Activated T-cell treated with anti-CD3 and anti-CD28 coated beads, Interleukin-2, amount 50 U/mL, for 72 hours (primary cell): ENCODE results near the gene TMEM14B. TPM values are rescaled to one million over a fixed set of nuclear protein-coding genes. Genes with fewer than 3 reads are reported as not detected.
"Not testable (repeated sequence)": the region's sequence is repeated elsewhere in the genome, so short reads cannot be mapped to it uniquely, and the experiment has no call there.

Source experiments
- ATAC-seq, 2 donors: fragments of 150-1000 bp; cut with Tn5 transposase; replicated peaks in 1 of 2; 2 replicates each; pipeline ENCODE4 v1.10.0; 2021; ENCODE audit warnings: moderate library complexity in 2 of 2, mild to moderate bottlenecking in 1 of 2
- DNase-seq, 2 donors: peaks; one replicate each; pipeline ENCODE4 v3.0.0; 2021 to 2022; ENCODE audit warnings: mixed read lengths in 1 of 2
- H3K27ac Mint-ChIP-seq: one replicate; pipeline ENCODE4 v1.8.0; 2022; ENCODE audit warnings: mild to moderate bottlenecking, moderate library complexity, mixed read lengths
- H3K27me3 Mint-ChIP-seq: one replicate; pipeline ENCODE4 v1.8.0; 2022; ENCODE audit warnings: low read depth, mixed read lengths
- H3K36me3 Mint-ChIP-seq, 2 donors: one replicate each; pipeline ENCODE4 v1.8.0; 2022; ENCODE audit warnings: mixed read lengths in 2 of 2, mild to moderate bottlenecking in 1 of 2; ENCODE audit not compliant: insufficient read depth in 2 of 2
- H3K4me1 Mint-ChIP-seq: one replicate; pipeline ENCODE4 v1.8.0; 2022; ENCODE audit warnings: low read depth, mixed read lengths
- H3K4me3 Mint-ChIP-seq, 2 donors: one replicate each; pipeline ENCODE4 v1.8.0; 2022; ENCODE audit warnings: mild to moderate bottlenecking in 2 of 2, mixed read lengths in 2 of 2, moderate library complexity in 2 of 2
- H3K9me3 Mint-ChIP-seq, 2 donors: one replicate each; pipeline ENCODE4 v1.8.0; 2022; ENCODE audit warnings: mixed read lengths in 2 of 2
- total RNA-seq, 2 donors: library from RNA; stranded (reverse); gene quantifications; one replicate each; pipeline ENCODE4 v1.2.3, GENCODE V29; 2022

TMEM14B gene
- total RNA-seq, 2 donors from 2014 or later: 77.4 to 78.3 TPM

GRCh38 chr6:10725716-10726115, 21.9 kb upstream of the TMEM14B start:
- peaks cover 44% of the 10 kb centered on the region for H3K4me1 Mint-ChIP-seq
- H3K4me3 Mint-ChIP-seq: no peak overlapping the region
- no peak for DNase-seq
- H3K9me3 Mint-ChIP-seq: no peaks in the 10 kb centered on the region
- H3K27ac Mint-ChIP-seq: no peak overlapping the region
- peaks cover 3 to 17% of the 10 kb centered on the region in 2 donors for H3K36me3 Mint-ChIP-seq
- H3K27me3 Mint-ChIP-seq: no peaks in the 10 kb centered on the region
- ATAC-seq: no peak

GRCh38 chr6:10730254-10730653, 17.4 kb upstream of the TMEM14B start:
- DNase-seq (no peak), ATAC-seq (no peak)
- H3K27ac Mint-ChIP-seq: no peak overlapping the region
- no peaks in the 10 kb centered on the region for H3K27me3 Mint-ChIP-seq
- no peak overlapping the region for H3K4me3 Mint-ChIP-seq
- no peaks in the 10 kb centered on the region for H3K9me3 Mint-ChIP-seq
- H3K4me1 Mint-ChIP-seq: peaks cover 12% of the 10 kb centered on the region
- H3K36me3 Mint-ChIP-seq: peaks cover 3 to 17% of the 10 kb centered on the region in 2 donors

- Mint-ChIP-seq H3K27ac (no peak overlapping the region), H3K4me3 (no peak overlapping the region), H3K36me3 (peaks cover under 1 to 5% of the 10 kb centered on the region in 2 donors), H3K27me3 (no peaks in the 10 kb centered on the region), H3K9me3 (no peaks in the 10 kb centered on the region), H3K4me1 (no peaks in the 10 kb centered on the region)
- no peak for DNase-seq
- ATAC-seq: peak in 1 of 2 donors; percentile 33
Measured at GRCh38 chr6:10733151-10733715, 14.4 kb upstream of the TMEM14B start.

- Mint-ChIP-seq H3K4me1 (no peaks in the 10 kb centered on the region), H3K9me3 (no peaks in the 10 kb centered on the region), H3K27me3 (no peaks in the 10 kb centered on the region), H3K4me3 (no peak overlapping the region), H3K36me3 (peaks cover 0 to 5% of the 10 kb centered on the region in 2 donors), H3K27ac (no peak overlapping the region)
- no peak for ATAC-seq
- DNase-seq: no peak
Measured at GRCh38 chr6:10733863-10734262, 13.7 kb upstream of the TMEM14B start.

GRCh38 chr6:10736731-10737130, 10.9 kb upstream of the TMEM14B start:
- ATAC-seq: no peak
- H3K9me3 Mint-ChIP-seq: no peaks in the 10 kb centered on the region
- H3K4me3 Mint-ChIP-seq: no peak overlapping the region
- no peak for DNase-seq
- no peaks in the 10 kb centered on the region for H3K4me1 Mint-ChIP-seq
- H3K36me3 Mint-ChIP-seq: no peaks in the 10 kb centered on the region
- no peaks in the 10 kb centered on the region for H3K27me3 Mint-ChIP-seq
- no peak overlapping the region for H3K27ac Mint-ChIP-seq

- H3K9me3 Mint-ChIP-seq: no peaks in the 10 kb centered on the region
- no peaks in the 10 kb centered on the region for H3K4me1 Mint-ChIP-seq
- H3K27me3 Mint-ChIP-seq: no peaks in the 10 kb centered on the region
- ATAC-seq (no peak), DNase-seq (no peak)
- H3K4me3 Mint-ChIP-seq: no peak overlapping the region
- no peaks in the 10 kb centered on the region for H3K36me3 Mint-ChIP-seq
- no peak overlapping the region for H3K27ac Mint-ChIP-seq
Measured at GRCh38 chr6:10740061-10740460, 7.5 kb upstream of the TMEM14B start.

GRCh38 chr6:10741643-10742042, 6.0 kb upstream of the TMEM14B start:
- peaks cover 11% of the 10 kb centered on the region for H3K4me1 Mint-ChIP-seq
- ATAC-seq, H3K4me3 Mint-ChIP-seq, H3K36me3 Mint-ChIP-seq, H3K27ac Mint-ChIP-seq, H3K27me3 Mint-ChIP-seq, H3K9me3 Mint-ChIP-seq, DNase-seq: not testable (repeated sequence)

- ATAC-seq (no peak), DNase-seq (no peak)
- peaks cover 0 to 2% of the 10 kb centered on the region in 2 donors for H3K36me3 Mint-ChIP-seq
- no peaks in the 10 kb centered on the region for H3K27me3 Mint-ChIP-seq
- peaks cover 17% of the 10 kb centered on the region for H3K4me1 Mint-ChIP-seq
- no peaks in the 10 kb centered on the region for H3K9me3 Mint-ChIP-seq
- no peak overlapping the region for H3K4me3 Mint-ChIP-seq
- no peak overlapping the region for H3K27ac Mint-ChIP-seq
Measured at GRCh38 chr6:10742251-10742650, 5.4 kb upstream of the TMEM14B start.

- Mint-ChIP-seq H3K27me3 (no peaks in the 10 kb centered on the region), H3K4me3 (no peak overlapping the region), H3K9me3 (no peaks in the 10 kb centered on the region), H3K27ac (no peak overlapping the region), H3K36me3 (peaks cover 0 to 2% of the 10 kb centered on the region in 2 donors), H3K4me1 (peaks cover 20% of the 10 kb centered on the region)
- DNase-seq: no peak
- ATAC-seq: no peak
Measured at GRCh38 chr6:10743515-10743914, 4.1 kb upstream of the TMEM14B start.

- peaks cover 36% of the 10 kb centered on the region for H3K4me1 Mint-ChIP-seq
- H3K9me3 Mint-ChIP-seq: no peaks in the 10 kb centered on the region
- H3K27me3 Mint-ChIP-seq: no peaks in the 10 kb centered on the region
- H3K36me3 Mint-ChIP-seq: peaks cover 0 to 2% of the 10 kb centered on the region in 2 donors
- no peak overlapping the region for H3K27ac Mint-ChIP-seq
- no peak overlapping the region for H3K4me3 Mint-ChIP-seq
- no peak for ATAC-seq
- DNase-seq: no peak
Measured at GRCh38 chr6:10745116-10745515, 2.5 kb upstream of the TMEM14B start.

GRCh38 chr6:10746915-10747250, 722 bp upstream of the TMEM14B start:
- peak overlapping the region; percentile 93 for H3K27ac Mint-ChIP-seq
- ATAC-seq (no peak), DNase-seq (no peak)
- no peaks in the 10 kb centered on the region for H3K9me3 Mint-ChIP-seq
- H3K4me3 Mint-ChIP-seq: peak overlapping the region; percentile 83 to 97
- no peaks in the 10 kb centered on the region for H3K27me3 Mint-ChIP-seq
- H3K36me3 Mint-ChIP-seq: peaks cover 2 to 6% of the 10 kb centered on the region in 2 donors
- H3K4me1 Mint-ChIP-seq: peaks cover 50% of the 10 kb centered on the region

- ATAC-seq: no peak
- Mint-ChIP-seq H3K27me3 (no peaks in the 10 kb centered on the region), H3K4me1 (peaks cover 56% of the 10 kb centered on the region), H3K9me3 (no peaks in the 10 kb centered on the region), H3K36me3 (peaks cover 8 to 16% of the 10 kb centered on the region in 2 donors), H3K27ac (peak overlapping the region; percentile 21), H3K4me3 (peak overlapping the region; percentile 12 to 97)
- DNase-seq: no peak
Measured at GRCh38 chr6:10749734-10750133, 2.1 kb downstream of the TMEM14B start.

- H3K27ac Mint-ChIP-seq, ATAC-seq, H3K9me3 Mint-ChIP-seq, DNase-seq, H3K4me3 Mint-ChIP-seq, H3K27me3 Mint-ChIP-seq: not testable (repeated sequence)
- H3K4me1 Mint-ChIP-seq: peaks cover 64% of the 10 kb centered on the region
- H3K36me3 Mint-ChIP-seq: peaks cover 8 to 23% of the 10 kb centered on the region in 2 donors
Measured at GRCh38 chr6:10750568-10750967, 3.0 kb downstream of the TMEM14B start.

GRCh38 chr6:10751757-10752156, 4.2 kb downstream of the TMEM14B start:
- not testable (repeated sequence) for DNase-seq, H3K9me3 Mint-ChIP-seq, ATAC-seq, H3K4me3 Mint-ChIP-seq, H3K27me3 Mint-ChIP-seq
- Mint-ChIP-seq H3K27ac (peak overlapping the region; percentile 59), H3K4me1 (peaks cover 54% of the 10 kb centered on the region), H3K36me3 (peaks cover 10 to 28% of the 10 kb centered on the region in 2 donors)
